ENCODE results near the gene UBTD2.

- TF ChIP-seq MTA3 (IDR thresholded peaks at IDR 0.05; ENCODE audit: borderline replicate concordance, low read length): no peak; the same call in 1 of the 2 replicates
- TF ChIP-seq TAF1 (IDR thresholded peaks at IDR 0.05; ENCODE audit: borderline replicate concordance, low read depth, low read length): no peak
- no peak for TF ChIP-seq CHD2 (IDR thresholded peaks at IDR 0.05; ENCODE audit: borderline replicate concordance, low read depth, low read length)
- TF ChIP-seq SP1 (IDR thresholded peaks at IDR 0.05; ENCODE audit: low read depth, low read length): no peak
Observed at GRCh38 chr5:172274951-172275753, 8.4 kb downstream of the UBTD2 start.
